ENCODE data around the gene MAST4.

MAST4 gene

DNA sequence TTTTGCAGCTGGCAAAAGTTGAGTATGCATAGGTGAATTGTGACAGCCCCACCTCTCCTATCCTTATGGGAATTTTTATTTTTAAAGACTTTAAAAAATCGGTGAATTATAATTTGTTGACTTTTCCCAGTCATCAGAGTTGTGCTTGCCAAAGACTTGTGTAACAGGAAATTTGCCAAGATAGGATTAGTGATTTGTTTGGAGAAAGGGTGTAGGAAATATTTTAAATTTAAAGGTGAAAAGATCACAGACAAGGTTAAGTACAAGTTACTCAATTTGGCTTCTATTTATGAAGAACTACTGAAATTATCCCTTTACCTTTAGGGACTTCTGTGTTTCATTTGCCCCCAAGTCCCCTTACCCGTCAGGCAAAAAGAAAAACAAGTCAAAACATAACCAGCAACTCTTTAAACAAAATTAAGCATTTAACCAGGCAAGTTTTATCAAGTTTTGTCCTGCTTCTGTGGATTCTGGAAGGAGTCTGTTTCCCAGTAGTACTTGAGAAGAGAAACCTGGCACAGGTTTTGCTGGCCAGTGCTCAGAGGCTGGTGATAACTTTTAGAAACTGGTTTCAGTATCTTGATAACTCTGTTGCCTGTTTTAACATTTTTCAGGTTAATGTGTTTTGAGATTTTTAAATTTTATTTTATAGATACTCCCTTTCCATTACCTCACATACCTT is 285.4 kb downstream of the MAST4 start:
- no peak for DNase-seq

GRCh38 chr5:66882606-66883227 is 286.5 kb downstream of the MAST4 start:
- DNase-seq = no peak

DNA sequence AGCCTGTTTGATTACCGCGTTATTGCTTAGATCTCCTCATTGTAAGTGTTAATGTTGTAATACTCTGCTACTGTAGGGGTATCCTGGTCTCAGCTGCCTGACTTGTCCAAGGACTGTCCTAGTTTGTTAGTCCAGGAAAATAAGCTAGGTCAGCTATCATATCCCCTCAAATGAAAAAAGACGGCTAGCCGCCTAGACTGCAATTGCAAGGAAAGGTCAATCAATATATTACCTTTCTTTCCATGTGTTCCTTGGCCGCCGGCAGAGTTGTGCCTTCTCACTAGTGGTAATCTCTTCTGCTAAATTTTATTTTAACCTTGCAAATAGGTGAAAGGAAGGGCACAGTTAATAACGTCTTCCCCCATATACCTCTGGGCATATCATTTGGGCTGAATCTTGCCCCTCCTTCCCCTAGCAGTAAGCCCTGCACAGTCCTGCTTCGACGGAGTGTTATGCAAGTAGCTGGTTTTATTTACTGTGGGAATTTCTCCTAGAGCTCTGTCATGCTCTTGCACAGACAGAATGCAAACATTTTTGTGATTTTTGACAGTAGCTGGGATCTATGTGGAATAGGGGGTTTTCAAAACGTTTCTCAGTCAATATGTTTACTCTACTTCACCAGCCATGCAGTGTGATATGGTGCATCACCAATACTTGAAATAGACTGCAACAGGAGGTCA is 288.5 kb downstream of the MAST4 start:
- no peak for DNase-seq

DNA sequence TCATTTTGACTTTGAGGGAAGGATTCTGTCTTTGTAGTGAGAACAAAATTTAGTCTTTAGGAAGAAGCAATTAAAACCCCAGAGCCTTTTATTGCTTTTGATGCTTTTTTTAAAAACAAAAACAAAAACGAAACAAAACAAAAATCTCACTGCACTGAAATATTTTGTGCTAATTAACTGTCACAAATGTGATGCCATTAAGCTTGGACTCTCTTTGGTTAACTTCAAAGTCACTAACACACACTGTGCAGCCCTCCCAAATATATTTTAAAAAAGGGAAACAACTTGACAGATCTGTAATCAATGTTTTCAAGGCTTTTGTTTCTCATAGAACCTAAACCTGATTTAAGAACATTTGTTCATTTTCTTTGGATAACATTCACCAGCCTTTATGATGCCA is 290.7 kb downstream of the MAST4 start:
- no peak for DNase-seq

DNA sequence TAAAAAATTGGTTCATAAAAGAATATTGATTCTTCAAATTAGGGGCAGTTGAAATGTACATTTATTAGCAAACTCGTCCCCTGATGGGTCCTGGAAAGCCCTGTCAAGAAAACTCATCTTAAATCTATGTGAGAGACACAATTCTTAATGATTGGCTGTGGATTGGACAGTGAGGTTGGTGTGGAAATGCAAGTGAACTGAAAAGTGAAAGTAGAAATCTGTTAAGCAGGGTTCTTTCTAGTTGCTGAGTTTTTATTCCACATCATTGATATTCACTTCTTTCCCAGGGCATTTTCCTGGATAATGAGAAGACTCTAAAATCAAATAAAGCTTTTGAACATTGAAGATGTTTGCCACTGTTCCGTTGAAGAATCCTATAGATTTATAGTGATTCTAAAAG is 292.4 kb downstream of the MAST4 start:
- DNase-seq = no peak

GRCh38 chr5:66889056-66889455 is 292.9 kb downstream of the MAST4 start:
- DNase-seq = no peak

DNA sequence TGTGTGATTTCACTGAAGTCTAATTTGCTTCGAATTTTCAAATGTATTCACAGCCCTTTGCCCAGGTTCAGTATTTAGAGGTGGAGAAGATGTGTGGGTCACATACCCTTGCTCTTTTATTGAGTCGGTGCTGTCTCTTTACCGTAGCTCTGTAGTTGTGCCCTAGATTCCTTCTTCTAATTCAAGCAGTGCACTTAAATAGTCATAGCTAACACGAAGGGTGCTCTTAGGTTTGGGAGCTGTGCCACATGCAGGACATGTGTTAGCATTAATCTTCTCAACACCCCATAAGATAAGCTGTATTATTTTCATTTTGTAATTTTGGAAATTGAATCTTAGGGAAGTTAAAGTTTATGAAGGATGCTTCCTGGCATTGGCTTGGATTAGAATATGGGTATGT is 293.3 kb downstream of the MAST4 start:
- DNase-seq = no peak

- no peak for DNase-seq
Observed at GRCh38 chr5:66891184-66891925, 295.2 kb downstream of the MAST4 start.

- no peak for DNase-seq
Observed at GRCh38 chr5:66892716-66893115, 296.5 kb downstream of the MAST4 start.

- no peak for DNase-seq
Observed at GRCh38 chr5:66894480-66895240, 298.5 kb downstream of the MAST4 start.

GRCh38 chr5:66896171-66896570 is 300.0 kb downstream of the MAST4 start:
- DNase-seq = no peak

DNA sequence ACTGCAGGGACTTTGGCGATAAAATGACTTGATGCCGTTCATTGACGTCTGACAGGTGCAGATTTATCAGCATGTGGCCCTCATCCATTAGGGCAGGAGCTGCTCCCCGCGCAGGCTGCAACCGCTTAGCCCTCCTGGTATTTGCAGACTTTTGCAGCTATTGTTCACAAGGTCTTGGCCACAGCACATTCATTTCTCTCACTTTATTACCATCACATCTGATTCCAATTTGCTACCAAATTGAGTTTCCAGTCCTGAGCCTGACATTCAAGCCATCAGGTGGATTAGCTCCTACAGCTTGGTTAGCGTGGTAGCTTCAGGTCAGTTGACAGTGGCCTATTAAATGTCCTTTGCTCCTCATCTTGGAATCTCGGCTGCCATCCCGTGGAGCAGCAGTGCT is 301.2 kb downstream of the MAST4 start:
- no peak for DNase-seq

GRCh38 chr5:66898241-66898995 is 302.2 kb downstream of the MAST4 start:
- DNase-seq = no peak

DNA sequence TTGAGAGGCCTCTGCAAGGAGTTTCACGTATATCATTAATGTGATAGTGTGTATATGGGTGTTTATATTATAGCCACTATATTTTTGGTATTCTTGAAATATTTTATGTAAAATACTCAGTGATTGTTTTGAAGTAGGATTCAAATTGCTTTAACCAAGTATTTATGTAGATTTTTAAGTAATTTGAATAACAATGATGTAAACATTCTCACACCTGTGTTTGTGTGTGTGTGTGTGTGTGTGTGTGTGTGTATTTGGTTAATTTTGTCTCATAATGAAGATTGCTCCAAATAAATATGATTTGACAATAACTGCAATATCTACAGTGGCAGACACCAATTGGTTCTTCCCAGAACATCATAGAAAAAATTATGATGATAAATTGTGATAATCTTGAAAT is 307.0 kb downstream of the MAST4 start:
- DNase-seq = no peak

DNA sequence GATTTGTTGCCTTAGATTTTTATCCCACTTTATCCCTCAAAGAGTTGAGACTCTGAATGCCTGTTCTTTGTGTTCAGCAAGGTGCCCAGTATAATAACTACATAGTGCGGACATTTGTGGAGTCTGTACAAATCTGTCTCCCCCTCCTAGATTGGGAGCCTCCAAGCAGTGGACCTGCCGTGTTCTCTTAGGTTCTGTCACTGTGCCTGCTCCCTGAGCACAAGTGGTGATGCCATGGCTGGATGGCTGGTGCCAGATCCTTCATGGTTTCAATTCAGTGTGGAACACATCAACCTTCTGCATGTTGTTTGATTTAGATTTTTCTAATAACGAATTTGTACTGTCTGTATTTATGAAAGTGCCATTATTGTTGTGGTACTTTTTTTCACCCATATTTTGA is 307.5 kb downstream of the MAST4 start:
- no peak for DNase-seq

DNA sequence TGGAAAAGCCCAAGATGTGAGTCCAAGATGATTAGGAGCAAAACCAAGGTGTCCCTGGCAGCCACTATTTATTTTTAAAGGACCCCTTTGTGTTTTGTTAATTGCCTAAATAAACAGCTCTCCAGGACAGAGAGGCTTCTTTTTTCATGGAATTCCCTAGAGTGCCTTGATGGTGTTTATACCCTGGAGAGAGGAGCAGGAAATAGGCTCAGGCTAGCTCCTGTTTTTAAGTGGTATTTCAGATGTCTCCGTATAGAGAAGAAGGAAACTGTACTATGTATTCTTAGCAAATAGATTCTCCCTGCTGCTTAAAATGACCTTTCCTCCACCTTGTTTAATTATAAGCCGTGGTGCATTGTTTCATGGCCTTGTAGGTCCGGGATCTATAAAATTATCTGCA is 308.0 kb downstream of the MAST4 start:
- no peak for DNase-seq

GRCh38 chr5:66906021-66906420 is 309.8 kb downstream of the MAST4 start:
- no peak for DNase-seq

GRCh38 chr5:66908230-66908629 is 312.0 kb downstream of the MAST4 start:
- DNase-seq = peak; percentile 2

DNA sequence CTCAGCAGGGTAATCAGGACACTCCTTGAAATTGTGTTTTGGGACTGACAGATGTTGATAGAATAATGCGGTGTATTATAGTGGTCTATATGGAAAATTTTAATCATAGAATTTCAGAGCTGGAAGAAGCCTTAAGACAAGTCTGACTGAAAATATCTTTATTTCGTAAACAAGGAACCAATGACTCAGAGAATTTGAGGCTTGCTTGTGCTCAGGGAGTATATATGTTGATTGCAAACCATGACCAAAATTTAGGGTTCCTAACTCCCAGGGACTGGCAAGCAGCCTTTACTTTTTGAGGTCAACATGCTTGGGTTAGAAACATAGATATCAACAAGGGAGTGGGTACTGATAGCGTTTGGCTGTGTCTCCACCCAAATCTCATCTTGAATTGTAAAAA is 313.2 kb downstream of the MAST4 start:
- no peak for DNase-seq

- DNase-seq = no peak
Observed at GRCh38 chr5:66912787-66913186, 316.6 kb downstream of the MAST4 start.

DNA sequence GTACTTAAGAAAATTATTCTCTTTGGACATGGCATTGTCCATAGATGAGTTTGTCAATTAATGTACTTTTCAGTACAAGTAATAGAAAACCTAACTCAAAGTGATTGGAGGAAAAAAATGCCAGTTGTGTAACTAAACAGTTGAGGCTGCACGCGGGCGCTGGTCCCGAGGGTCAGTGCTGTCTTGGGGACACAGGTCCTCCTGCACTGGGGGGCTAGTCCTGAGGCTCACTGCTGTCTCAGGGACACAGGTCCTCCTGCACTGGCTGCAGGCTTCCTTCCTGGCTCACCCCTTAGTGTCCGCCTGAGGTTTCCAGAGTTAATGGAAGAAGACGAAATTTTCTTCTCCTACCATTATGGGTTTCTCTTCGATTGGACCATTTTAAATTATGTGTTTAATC is 319.3 kb downstream of the MAST4 start:
- DNase-seq = no peak

GRCh38 chr5:66922881-66923280 is 326.7 kb downstream of the MAST4 start:
- DNase-seq = no peak

All from NCI-H2171 treated with DMSO at 0.1 percent for 48 hours (cell line).